Measurements from ENCODE around the gene RBM17. TPM values are rescaled to one million over a fixed set of nuclear protein-coding genes. Genes with fewer than 3 reads are reported as not detected.
A peak's percentile ranks its signal among the peaks of the same experiment; 100 is the strongest.
"Not testable (repeated sequence)": the region's sequence is repeated elsewhere in the genome, so short reads cannot be mapped to it uniquely, and the experiment has no call there.

The RBM17 gene
- total RNA-seq: 142 and 156 TPM in 2 replicates
- long read RNA-seq, transcript RBM17-201 (12 exons, 2,755 nt): major isoform, 73 of 121 reads
- long read RNA-seq, partial matches to known transcripts: 35 of 121 reads
- long read RNA-seq, other reads (novel, unspliced or antisense): 12 of 121 reads

DNA sequence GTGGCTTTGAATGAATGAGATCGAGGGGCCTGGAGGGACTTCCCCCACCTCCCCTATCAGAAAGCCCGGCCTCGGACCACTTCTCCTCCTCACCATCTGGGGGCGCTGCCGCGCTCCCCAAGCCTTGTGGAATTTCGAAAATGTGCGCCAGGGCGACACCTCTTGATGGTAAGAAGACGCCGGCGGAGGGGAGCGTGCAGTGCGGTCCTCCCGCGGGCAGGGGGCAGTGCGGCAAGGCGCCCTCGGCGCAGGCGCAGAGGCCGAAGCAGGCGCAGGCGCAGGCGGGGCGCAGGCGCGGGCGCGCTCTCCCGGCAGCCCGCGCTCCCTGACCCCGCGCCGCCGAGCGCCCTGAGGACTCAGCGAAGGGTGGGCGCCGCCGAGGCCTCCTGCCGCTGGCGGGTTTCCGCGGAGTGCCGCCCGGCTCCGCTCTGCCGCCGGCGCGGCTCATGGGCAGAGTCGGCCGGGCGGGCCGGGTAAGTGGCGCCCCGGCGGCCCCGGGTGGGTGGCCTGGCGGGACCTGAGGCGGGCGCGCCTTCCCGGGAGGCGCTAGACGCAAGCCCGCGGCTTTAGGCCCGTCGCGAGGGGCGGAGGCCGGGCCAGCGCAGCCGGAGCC, at the start of gene RBM17:
RBM17 (plus strand) TSS at position 314 of the 613 bp plus-strand sequence. CDS start 8,032 bp downstream, outside the sequence.
- H3K27me3 Mint-ChIP-seq (ENCODE audit: low read depth): peaks cover 9% of the 10 kb centered on the region
- H3K36me3 Mint-ChIP-seq (ENCODE audit: low read depth): no peaks in the 10 kb centered on the region
- H3K9me3 Mint-ChIP-seq: no peaks in the 10 kb centered on the region
- peak; percentile 100 for TF ChIP-seq CTCF (conservative IDR thresholded peaks at IDR 0.05)
- DNase-seq (ENCODE audit: low read depth, low spot score): peak; percentile 99
- peaks cover 41% of the 10 kb centered on the region for H3K4me1 Mint-ChIP-seq
- H3K27ac Mint-ChIP-seq (ENCODE audit: unreplicated experiment): peak within 1 kb of the TSS; percentile 2
- H3K4me3 Mint-ChIP-seq: peak within 1 kb of the TSS; percentile 96

- peaks cover 7% of the 10 kb centered on the region for H3K27me3 Mint-ChIP-seq (ENCODE audit: low read depth)
These were observed 49.1 kb upstream of the RBM17 start for GRCh38 chr10:6039711-6040110.

DNA sequence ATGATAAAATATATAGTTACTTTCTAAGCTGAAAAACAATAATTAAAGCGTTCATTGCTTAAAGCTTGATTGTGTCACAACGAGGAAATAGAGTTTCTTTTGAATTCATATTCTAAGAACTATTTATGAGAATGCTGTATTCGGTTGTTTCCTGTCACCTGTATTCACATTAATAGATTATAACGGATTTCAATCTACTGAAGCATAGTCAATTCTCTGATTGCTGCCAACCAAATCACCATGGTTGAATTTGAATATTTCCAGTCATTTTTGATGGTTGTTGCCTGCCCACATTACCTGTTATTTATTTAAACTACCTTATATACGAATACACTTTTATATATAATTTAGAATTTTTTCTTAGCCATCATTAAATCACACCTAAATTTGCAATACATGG, 48.6 kb upstream of the RBM17 start:
- no peak overlapping the region for H3K4me3 Mint-ChIP-seq
- DNase-seq (ENCODE audit: low read depth, low spot score): no peak
- TF ChIP-seq CTCF (conservative IDR thresholded peaks at IDR 0.05): no peak
- H3K27me3 Mint-ChIP-seq (ENCODE audit: low read depth): peaks cover 10% of the 10 kb centered on the region
- H3K27ac Mint-ChIP-seq (ENCODE audit: unreplicated experiment): no peak overlapping the region
- peaks cover 10% of the 10 kb centered on the region for H3K4me1 Mint-ChIP-seq
- H3K9me3 Mint-ChIP-seq: no peaks in the 10 kb centered on the region
- no peaks in the 10 kb centered on the region for H3K36me3 Mint-ChIP-seq (ENCODE audit: low read depth)

More at GRCh38 chr10:6039711-6040110, 49.1 kb upstream of the RBM17 start:
- Mint-ChIP-seq H3K36me3 (ENCODE audit: low read depth) (no peaks in the 10 kb centered on the region), H3K4me1 (peaks cover 10% of the 10 kb centered on the region), H3K9me3 (no peaks in the 10 kb centered on the region), H3K4me3 (no peak overlapping the region), H3K27ac (ENCODE audit: unreplicated experiment) (no peak overlapping the region)
- no peak for DNase-seq (ENCODE audit: low read depth, low spot score)
- no peak for TF ChIP-seq CTCF (conservative IDR thresholded peaks at IDR 0.05)

GRCh38 chr10:6043377-6043776, 45.5 kb upstream of the RBM17 start:
- not testable (repeated sequence) for H3K9me3 Mint-ChIP-seq

DNA sequence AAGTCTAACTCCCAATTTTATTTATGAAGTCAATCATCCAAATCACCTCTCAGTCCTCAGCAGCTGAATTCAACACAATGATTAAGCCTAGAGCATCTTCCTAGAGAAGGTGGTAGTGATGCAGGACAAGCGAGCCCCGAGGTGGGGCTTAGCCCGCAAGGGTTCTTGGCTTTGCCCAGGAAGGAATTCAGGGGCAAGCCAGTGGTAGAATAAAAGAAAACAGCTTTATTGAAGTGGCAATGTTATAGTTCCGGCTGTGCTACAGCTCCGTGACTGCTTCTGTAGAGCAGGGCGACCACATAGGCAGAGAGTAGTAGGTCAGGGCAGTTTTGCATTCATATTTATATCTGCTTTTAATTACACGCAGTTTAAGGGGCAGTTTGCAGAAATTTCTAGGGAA, 44.8 kb upstream of the RBM17 start:
- Mint-ChIP-seq H3K27me3 (ENCODE audit: low read depth) (peaks cover 17% of the 10 kb centered on the region), H3K36me3 (ENCODE audit: low read depth) (no peaks in the 10 kb centered on the region), H3K9me3 (no peaks in the 10 kb centered on the region), H3K27ac (ENCODE audit: unreplicated experiment) (no peak overlapping the region), H3K4me3 (no peak overlapping the region), H3K4me1 (no peaks in the 10 kb centered on the region)
- no peak for DNase-seq (ENCODE audit: low read depth, low spot score)
- no peak for TF ChIP-seq CTCF (conservative IDR thresholded peaks at IDR 0.05)

More at GRCh38 chr10:6043377-6043776, 45.5 kb upstream of the RBM17 start:
- H3K27me3 Mint-ChIP-seq (ENCODE audit: low read depth): peaks cover 17% of the 10 kb centered on the region
- not testable (repeated sequence) for DNase-seq (ENCODE audit: low read depth, low spot score); H3K4me3 Mint-ChIP-seq; H3K36me3 Mint-ChIP-seq (ENCODE audit: low read depth); H3K4me1 Mint-ChIP-seq; H3K27ac Mint-ChIP-seq (ENCODE audit: unreplicated experiment)

- Mint-ChIP-seq H3K27ac (ENCODE audit: unreplicated experiment) (peak overlapping the region; percentile 27), H3K4me3 (no peak overlapping the region), H3K36me3 (ENCODE audit: low read depth) (no peaks in the 10 kb centered on the region), H3K4me1 (no peaks in the 10 kb centered on the region), H3K27me3 (ENCODE audit: low read depth) (peaks cover 24% of the 10 kb centered on the region), H3K9me3 (no peaks in the 10 kb centered on the region)
- TF ChIP-seq CTCF (conservative IDR thresholded peaks at IDR 0.05): no peak
- DNase-seq (ENCODE audit: low read depth, low spot score): no peak
These were observed 44.0 kb upstream of the RBM17 start for GRCh38 chr10:6044751-6045313.

Measured in neural crest cell (in vitro differentiated cells).